Neural crest cell (in vitro differentiated cells): ENCODE data around the gene EYA3. TPM values are rescaled to one million over a fixed set of nuclear protein-coding genes. Genes with fewer than 3 reads are reported as not detected.

Experiments
- DNase-seq: peaks from one replicate; pipeline ENCODE4 v3.0.0; 2021; ENCODE audit warnings: low read depth, mixed read lengths, low spot score
- H3K27ac Mint-ChIP-seq: one replicate; pipeline ENCODE4 v1.8.0; 2021; ENCODE audit warnings: mild to moderate bottlenecking, mixed read lengths; ENCODE audit not compliant: unreplicated experiment
- H3K27me3 Mint-ChIP-seq: 2 replicates; pipeline ENCODE4 v1.8.0; 2021; ENCODE audit warnings: low read depth, mild to moderate bottlenecking, mixed read lengths
- H3K36me3 Mint-ChIP-seq: 2 replicates; pipeline ENCODE4 v1.8.0; 2021; ENCODE audit warnings: low read depth, mild to moderate bottlenecking, mixed read lengths
- H3K4me1 Mint-ChIP-seq: 2 replicates; pipeline ENCODE4 v1.8.0; 2021; ENCODE audit warnings: mixed read lengths
- H3K4me3 Mint-ChIP-seq: one replicate; pipeline ENCODE4 v1.8.0; 2021; ENCODE audit warnings: mild to moderate bottlenecking, mixed read lengths
- H3K9me3 Mint-ChIP-seq: 2 replicates; pipeline ENCODE4 v1.8.0; 2021; ENCODE audit warnings: mixed read lengths
- total RNA-seq: library from RNA; stranded (reverse); gene quantifications from 2 replicates; pipeline ENCODE4 v1.2.1, GENCODE V29; 2021
- TF ChIP-seq, protein P1 (sequence below): fragments of 200-600 bp; sonication (generic); conservative IDR thresholded peaks from 2 replicates; pipeline ENCODE4 v1.5.0; 2021; ENCODE audit warnings: antibody characterized with exemption, mild to moderate bottlenecking

Gene EYA3
- total RNA-seq, 1 donor from 2014 or later: 35.9 TPM

DNA sequence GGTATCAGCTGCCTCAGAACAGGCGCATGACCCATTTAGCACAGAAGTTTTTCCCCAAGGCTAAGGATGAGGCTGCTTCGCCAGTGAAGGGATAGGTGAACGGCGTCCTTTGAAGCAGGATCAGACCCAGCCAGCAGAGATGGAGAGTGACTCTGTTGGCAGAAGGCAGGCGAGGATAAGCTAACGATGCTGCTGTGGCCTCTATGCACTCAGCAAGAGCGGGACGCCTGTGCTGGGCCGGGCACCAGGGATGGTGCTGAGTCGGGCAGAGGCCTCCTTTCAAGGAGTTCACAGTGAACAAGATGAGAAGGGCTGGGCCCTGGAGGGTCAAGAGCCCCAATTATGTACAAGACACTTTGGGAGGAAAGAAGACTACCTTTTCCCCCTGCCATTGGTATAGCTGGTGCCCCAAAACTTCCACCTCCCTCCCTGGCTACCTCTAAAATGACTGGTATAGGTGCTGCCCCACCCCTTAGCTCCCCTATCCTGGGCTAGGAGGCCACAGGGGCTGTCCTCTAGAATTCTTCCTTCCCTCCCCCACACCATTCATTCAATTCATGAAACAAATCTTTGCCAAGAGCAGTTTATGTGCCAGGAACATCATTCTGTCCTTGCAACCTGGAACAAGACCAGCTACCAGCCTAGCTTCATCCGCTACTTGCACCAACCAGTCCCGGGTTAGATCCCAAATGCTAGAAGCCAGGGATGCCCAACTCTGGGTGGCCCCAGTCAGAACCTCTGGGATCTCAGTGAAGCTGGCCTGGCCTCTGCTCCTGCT lies 121.1 kb downstream of the EYA3 start:
- Mint-ChIP-seq H3K27ac (no peak overlapping the region), H3K27me3 (no peaks in the 10 kb centered on the region), H3K4me3 (no peak overlapping the region), H3K4me1 (no peaks in the 10 kb centered on the region), H3K9me3 (no peaks in the 10 kb centered on the region), H3K36me3 (peaks cover 4% of the 10 kb centered on the region)
- TF ChIP-seq, protein P1, sequence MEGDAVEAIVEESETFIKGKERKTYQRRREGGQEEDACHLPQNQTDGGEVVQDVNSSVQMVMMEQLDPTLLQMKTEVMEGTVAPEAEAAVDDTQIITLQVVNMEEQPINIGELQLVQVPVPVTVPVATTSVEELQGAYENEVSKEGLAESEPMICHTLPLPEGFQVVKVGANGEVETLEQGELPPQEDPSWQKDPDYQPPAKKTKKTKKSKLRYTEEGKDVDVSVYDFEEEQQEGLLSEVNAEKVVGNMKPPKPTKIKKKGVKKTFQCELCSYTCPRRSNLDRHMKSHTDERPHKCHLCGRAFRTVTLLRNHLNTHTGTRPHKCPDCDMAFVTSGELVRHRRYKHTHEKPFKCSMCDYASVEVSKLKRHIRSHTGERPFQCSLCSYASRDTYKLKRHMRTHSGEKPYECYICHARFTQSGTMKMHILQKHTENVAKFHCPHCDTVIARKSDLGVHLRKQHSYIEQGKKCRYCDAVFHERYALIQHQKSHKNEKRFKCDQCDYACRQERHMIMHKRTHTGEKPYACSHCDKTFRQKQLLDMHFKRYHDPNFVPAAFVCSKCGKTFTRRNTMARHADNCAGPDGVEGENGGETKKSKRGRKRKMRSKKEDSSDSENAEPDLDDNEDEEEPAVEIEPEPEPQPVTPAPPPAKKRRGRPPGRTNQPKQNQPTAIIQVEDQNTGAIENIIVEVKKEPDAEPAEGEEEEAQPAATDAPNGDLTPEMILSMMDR: no peak
- DNase-seq: no peak

DNA sequence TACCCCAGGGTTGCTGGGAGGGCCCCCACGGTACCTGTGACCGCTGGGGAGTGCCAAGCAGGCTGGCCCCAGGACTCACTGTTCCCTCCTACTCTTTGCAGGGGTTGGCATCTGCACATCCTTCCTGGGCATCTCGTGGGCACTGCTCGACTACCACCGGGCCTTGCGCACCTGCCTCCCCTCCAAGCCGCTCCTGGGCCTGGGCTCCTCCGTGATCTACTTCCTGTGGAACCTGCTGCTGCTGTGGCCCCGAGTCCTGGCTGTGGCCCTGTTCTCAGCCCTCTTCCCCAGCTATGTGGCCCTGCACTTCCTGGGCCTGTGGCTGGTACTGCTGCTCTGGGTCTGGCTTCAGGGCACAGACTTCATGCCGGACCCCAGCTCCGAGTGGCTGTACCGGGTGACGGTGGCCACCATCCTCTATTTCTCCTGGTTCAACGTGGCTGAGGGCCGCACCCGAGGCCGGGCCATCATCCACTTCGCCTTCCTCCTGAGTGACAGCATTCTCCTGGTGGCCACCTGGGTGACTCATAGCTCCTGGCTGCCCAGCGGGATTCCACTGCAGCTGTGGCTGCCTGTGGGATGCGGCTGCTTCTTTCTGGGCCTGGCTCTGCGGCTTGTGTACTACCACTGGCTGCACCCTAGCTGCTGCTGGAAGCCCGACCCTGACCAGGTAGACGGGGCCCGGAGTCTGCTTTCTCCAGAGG lies 121.9 kb downstream of the EYA3 start:
- Mint-ChIP-seq H3K9me3 (no peaks in the 10 kb centered on the region), H3K4me1 (peaks cover 5% of the 10 kb centered on the region), H3K4me3 (no peak overlapping the region), H3K27me3 (no peaks in the 10 kb centered on the region), H3K27ac (peak overlapping the region; percentile 92), H3K36me3 (peaks cover 4% of the 10 kb centered on the region)
- no peak for DNase-seq
- TF ChIP-seq, protein P1: no peak

DNA sequence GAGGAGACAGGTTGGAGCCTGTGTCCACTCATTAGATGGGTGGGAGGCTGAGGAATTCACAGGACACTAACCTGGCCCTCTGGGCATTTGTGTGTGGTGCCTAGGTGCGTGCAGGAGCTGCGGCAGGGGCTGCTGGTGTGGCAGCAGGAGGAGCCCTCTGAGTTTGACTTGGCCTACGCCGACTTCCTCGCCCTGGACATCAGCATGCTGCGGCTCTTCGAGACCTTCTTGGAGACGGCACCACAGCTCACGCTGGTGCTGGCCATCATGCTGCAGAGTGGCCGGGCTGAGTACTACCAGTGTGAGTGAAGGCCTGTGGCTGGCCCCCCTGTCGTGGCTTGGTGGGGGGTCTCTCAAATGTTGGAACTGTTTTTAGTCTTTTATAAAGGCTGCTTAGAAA lies 125.0 kb downstream of the EYA3 start:
- peaks cover 2% of the 10 kb centered on the region for H3K36me3 Mint-ChIP-seq
- no peaks in the 10 kb centered on the region for H3K9me3 Mint-ChIP-seq
- H3K4me3 Mint-ChIP-seq: peak overlapping the region; percentile 47
- TF ChIP-seq, protein P1: no peak
- H3K27ac Mint-ChIP-seq: no peak overlapping the region
- DNase-seq: no peak
- peaks cover 20% of the 10 kb centered on the region for H3K4me1 Mint-ChIP-seq
- no peaks in the 10 kb centered on the region for H3K27me3 Mint-ChIP-seq

DNA sequence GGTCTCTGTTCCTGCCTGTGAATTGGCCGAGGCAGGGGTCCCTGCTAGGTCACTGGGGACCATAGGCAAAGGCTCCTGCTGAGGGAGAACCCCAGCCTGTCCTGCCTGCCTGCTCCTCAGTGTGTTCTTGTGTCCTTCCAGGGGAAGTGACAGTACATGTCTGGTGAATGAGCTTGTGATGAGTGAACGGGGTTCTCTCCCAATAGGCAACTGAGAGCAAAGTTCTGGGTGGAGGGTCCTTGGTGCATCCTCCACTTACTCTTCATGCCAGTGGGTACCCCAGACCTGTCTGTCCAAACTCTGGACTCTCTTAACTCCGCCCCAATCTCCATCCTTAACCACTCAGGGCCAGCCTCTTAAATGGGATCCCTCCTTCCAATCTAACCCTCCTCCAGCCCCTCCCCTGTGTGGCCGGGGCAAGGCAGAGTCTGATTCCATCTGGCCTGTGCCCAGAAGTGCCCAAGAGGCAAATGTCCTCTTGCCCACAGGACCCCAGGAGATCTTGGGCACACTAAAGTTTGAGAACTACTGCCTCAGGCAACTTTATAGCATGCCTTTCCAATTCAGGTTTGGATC lies 126.7 kb downstream of the EYA3 start:
- no peak for DNase-seq

More for the DNA sequence above, 126.7 kb downstream of the EYA3 start:
- TF ChIP-seq, protein P1: no peak
- Mint-ChIP-seq H3K9me3 (no peaks in the 10 kb centered on the region), H3K36me3 (no peaks in the 10 kb centered on the region), H3K27me3 (no peaks in the 10 kb centered on the region), H3K4me1 (peaks cover 25% of the 10 kb centered on the region), H3K27ac (peak overlapping the region; percentile 71), H3K4me3 (peak overlapping the region; percentile 82)
